GM19023 (cell line): ENCODE data around the gene RBM43.
A peak's percentile ranks its signal among the peaks of the same experiment; 100 is the strongest.
"Not testable (repeated sequence)": the region's sequence is repeated elsewhere in the genome, so short reads cannot be mapped to it uniquely, and the experiment has no call there.

Experiments
- ATAC-seq: cut with Tn5 transposase; IDR thresholded peaks from one replicate; pipeline ENCODE4 v1.9.1; 2021; ENCODE audit warnings: mild to moderate bottlenecking, moderate library complexity; ENCODE audit not compliant: unreplicated experiment

The RBM43 gene

GRCh38 chr2:151261231-151261976 lies at the start of gene RBM43:
Gene RBM43, minus strand, starts transcription at chr2:151261863. Its CDS starts 136 bp downstream, at chr2:151261727.
- peak; percentile 93 for ATAC-seq

GRCh38 chr2:151310313-151310712 lies 48.6 kb upstream of the RBM43 start:
- ATAC-seq = not testable (repeated sequence)

GRCh38 chr2:151306621-151307020 lies 45.0 kb upstream of the RBM43 start:
- ATAC-seq = no peak

GRCh38 chr2:151305129-151305691 lies 43.5 kb upstream of the RBM43 start:
- ATAC-seq = no peak

- no peak for ATAC-seq
Measured at GRCh38 chr2:151302879-151303278, 41.2 kb upstream of the RBM43 start.

- no peak for ATAC-seq
Measured at GRCh38 chr2:151302404-151302803, 40.7 kb upstream of the RBM43 start.

- no peak for ATAC-seq
Measured at GRCh38 chr2:151299920-151300539, 38.4 kb upstream of the RBM43 start.

GRCh38 chr2:151297882-151298281 lies 36.2 kb upstream of the RBM43 start:
- peak; percentile 85 for ATAC-seq

- not testable (repeated sequence) for ATAC-seq
Measured at GRCh38 chr2:151295926-151296325, 34.3 kb upstream of the RBM43 start.

- no peak for ATAC-seq
Measured at GRCh38 chr2:151292546-151292945, 30.9 kb upstream of the RBM43 start.

GRCh38 chr2:151292141-151292540 lies 30.5 kb upstream of the RBM43 start:
- no peak for ATAC-seq

- no peak for ATAC-seq
Measured at GRCh38 chr2:151291224-151291623, 29.6 kb upstream of the RBM43 start.

GRCh38 chr2:151289972-151290866 lies 28.6 kb upstream of the RBM43 start:
- ATAC-seq = peak; percentile 19

GRCh38 chr2:151287513-151288250 lies 26.0 kb upstream of the RBM43 start:
- ATAC-seq = no peak

- no peak for ATAC-seq
Measured at GRCh38 chr2:151282401-151282800, 20.7 kb upstream of the RBM43 start.

- no peak for ATAC-seq
Measured at GRCh38 chr2:151280271-151280670, 18.6 kb upstream of the RBM43 start.

- ATAC-seq = no peak
Measured at GRCh38 chr2:151278487-151278886, 16.8 kb upstream of the RBM43 start.

GRCh38 chr2:151277067-151277466 lies 15.4 kb upstream of the RBM43 start:
- ATAC-seq = no peak

- no peak for ATAC-seq
Measured at GRCh38 chr2:151275291-151275690, 13.6 kb upstream of the RBM43 start.

GRCh38 chr2:151271824-151272223 lies 10.2 kb upstream of the RBM43 start:
- ATAC-seq = no peak
